ENCODE measurements around the gene RASGRF2.
A peak's percentile ranks its signal among the peaks of the same experiment; 100 is the strongest.

RASGRF2 gene

GRCh38 chr5:81136557-81136956, 176.4 kb downstream of the RASGRF2 start:
- no peak for DNase-seq

GRCh38 chr5:81137833-81138232, 177.7 kb downstream of the RASGRF2 start:
- DNase-seq: no peak

- no peak for DNase-seq
Observed at GRCh38 chr5:81140441-81140840, 180.3 kb downstream of the RASGRF2 start.

GRCh38 chr5:81140943-81141342, 180.8 kb downstream of the RASGRF2 start:
- no peak for DNase-seq

GRCh38 chr5:81142108-81142507, 181.9 kb downstream of the RASGRF2 start:
- no peak for DNase-seq

- DNase-seq: no peak
Observed at GRCh38 chr5:81145329-81145935, 185.3 kb downstream of the RASGRF2 start.

GRCh38 chr5:81146031-81146430, 185.9 kb downstream of the RASGRF2 start:
- DNase-seq: no peak

- no peak for DNase-seq
Observed at GRCh38 chr5:81147011-81147885, 187.1 kb downstream of the RASGRF2 start.

- DNase-seq: no peak
Observed at GRCh38 chr5:81147886-81148571, 187.9 kb downstream of the RASGRF2 start.

GRCh38 chr5:81151546-81151945, 191.4 kb downstream of the RASGRF2 start:
- DNase-seq: no peak

- no peak for DNase-seq
Observed at GRCh38 chr5:81154725-81155124, 194.6 kb downstream of the RASGRF2 start.

- DNase-seq: no peak
Observed at GRCh38 chr5:81156732-81157131, 196.6 kb downstream of the RASGRF2 start.

GRCh38 chr5:81161012-81161601, 200.9 kb downstream of the RASGRF2 start:
- no peak for DNase-seq

GRCh38 chr5:81162501-81162900, 202.3 kb downstream of the RASGRF2 start:
- DNase-seq: no peak

- DNase-seq: no peak
Observed at GRCh38 chr5:81163651-81164050, 203.5 kb downstream of the RASGRF2 start.

- no peak for DNase-seq
Observed at GRCh38 chr5:81164476-81164875, 204.3 kb downstream of the RASGRF2 start.

GRCh38 chr5:81164936-81165335, 204.8 kb downstream of the RASGRF2 start:
- no peak for DNase-seq

GRCh38 chr5:81165493-81166119, 205.4 kb downstream of the RASGRF2 start:
- peak in 29 of 56 donors; percentile 5 to 74 (median 27) for DNase-seq

GRCh38 chr5:81166430-81166829, 206.3 kb downstream of the RASGRF2 start:
- DNase-seq: no peak

- no peak for DNase-seq
Observed at GRCh38 chr5:81167078-81167477, 206.9 kb downstream of the RASGRF2 start.

GRCh38 chr5:81167544-81167943, 207.4 kb downstream of the RASGRF2 start:
- no peak for DNase-seq

Measured in amygdala (tissue), 56 donors.